Right ventricle myocardium inferior (tissue), 1 donor: Measurements from ENCODE around the gene SARNP. TPM values are rescaled to one million over a fixed set of nuclear protein-coding genes. Genes with fewer than 3 reads are reported as not detected.
A peak's percentile ranks its signal among the peaks of the same experiment; 100 is the strongest.

Experiments used
- ATAC-seq: fragments of 200-7000 bp; cut with Tn5 transposase; one replicate; pipeline ENCODE4 v1.9.1; 2020; ENCODE audit warnings: mild to moderate bottlenecking, moderate library complexity
- DNase-seq: peaks from one replicate; pipeline ENCODE4 v3.0.0; 2021; ENCODE audit errors: missing footprints
- intact Hi-C: fragments of 100-400 bp; cut with DNase I; formaldehyde crosslinking; loops from one replicate; pipeline ENCODE4 v1.11.0; 2022
- total RNA-seq: library from RNA; stranded (reverse); fragmentation: NEBNext Ultra II Directional; extraction: Animal tissue kit (Norgen Biotek cat#: 25700); gene quantifications from one replicate; pipeline ENCODE4 v1.2.1, GENCODE V29; 2021
- donor health status: DM: no; HTN: yes; CAD: no; lungs with severe emphysema.

Gene SARNP
- total RNA-seq, 1 donor from 2014 or later, result 50.2 TPM

- peak; percentile 65 for ATAC-seq
- no peak for DNase-seq
These were observed 97.4 kb downstream of the SARNP start, which contains the start of gene RDH5 for GRCh38 chr12:55720071-55720564. TSS of gene RDH5 (plus strand) at chr12:55720393. CDS start at chr12:55721185, 792 bp downstream.

GRCh38 chr12:55719371-55719770 is 98.2 kb downstream of the SARNP start:
- intact Hi-C loops, result no loop called here
- ATAC-seq (no peak), DNase-seq (no peak)

More at GRCh38 chr12:55720071-55720564, 97.4 kb downstream of the SARNP start, which contains the start of gene RDH5:
- intact Hi-C loops, result loop anchor here (2.0 to 5.0 kb wide), 2 partner anchors 13 to 38 kb away; partner anchors contain the start of gene ITGA7

DNA sequence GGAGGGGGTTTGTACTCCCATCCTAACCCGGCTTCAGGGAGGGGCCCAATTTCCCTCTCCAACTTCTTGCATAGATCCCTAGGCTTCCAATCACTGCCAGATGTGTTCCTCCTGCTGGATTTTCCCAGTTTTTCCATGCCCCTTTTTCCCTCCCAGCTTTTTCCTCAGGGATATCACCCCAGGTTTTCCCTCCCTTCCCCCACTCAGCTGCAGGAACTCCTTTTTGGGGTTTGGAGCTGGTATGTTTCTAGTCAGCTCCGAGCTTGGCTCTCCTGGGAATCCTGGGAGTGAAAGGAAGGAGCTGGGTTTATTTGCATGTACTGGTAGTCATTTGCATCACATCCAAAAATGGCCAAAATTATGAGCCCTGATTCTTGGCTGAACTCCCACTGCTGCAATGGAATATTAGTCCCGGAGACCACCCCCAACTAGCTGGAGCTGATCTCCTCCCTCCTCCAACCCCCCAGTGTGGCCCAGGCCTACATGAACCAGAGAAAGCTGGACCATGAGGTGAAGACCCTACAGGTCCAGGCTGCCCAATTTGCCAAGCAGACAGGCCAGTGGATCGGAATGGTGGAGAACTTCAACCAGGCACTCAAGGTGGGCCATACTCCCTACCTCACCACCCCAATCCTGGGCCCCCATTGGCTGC is 98.8 kb downstream of the SARNP start:
- no peak for DNase-seq
- ATAC-seq, result no peak
- intact Hi-C loops, result no loop called here

DNA sequence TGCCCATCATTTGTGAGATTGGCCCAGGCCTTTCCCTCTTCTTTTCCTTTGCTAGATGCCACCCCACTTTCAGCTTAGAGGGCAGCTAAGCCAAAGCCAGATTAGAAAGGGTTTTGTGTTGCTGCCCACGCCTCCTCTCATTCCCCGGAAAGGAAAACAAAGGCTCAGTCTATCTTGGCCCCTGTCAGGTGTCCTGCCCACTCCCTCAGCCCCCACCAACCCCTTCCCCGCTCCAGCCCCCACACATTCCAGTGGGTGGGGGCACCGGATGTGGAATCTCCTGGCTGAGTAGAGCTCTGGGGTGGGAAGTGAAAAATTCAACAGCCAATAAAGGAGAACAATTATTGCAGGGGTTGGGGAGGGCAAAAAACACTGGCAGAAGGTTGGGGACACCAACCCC is 99.5 kb downstream of the SARNP start:
- intact Hi-C loops, result no loop called here
- DNase-seq, result no peak

GRCh38 chr12:55717011-55718007 is 100.2 kb downstream of the SARNP start:
- intact Hi-C loops, result no loop called here
- no peak for ATAC-seq
- DNase-seq, result no peak

More for the DNA sequence above, 99.5 kb downstream of the SARNP start:
- ATAC-seq, result no peak

GRCh38 chr12:55716582-55716957 is 101.0 kb downstream of the SARNP start:
- intact Hi-C loops, result no loop called here
- ATAC-seq, result no peak
- DNase-seq, result no peak

DNA sequence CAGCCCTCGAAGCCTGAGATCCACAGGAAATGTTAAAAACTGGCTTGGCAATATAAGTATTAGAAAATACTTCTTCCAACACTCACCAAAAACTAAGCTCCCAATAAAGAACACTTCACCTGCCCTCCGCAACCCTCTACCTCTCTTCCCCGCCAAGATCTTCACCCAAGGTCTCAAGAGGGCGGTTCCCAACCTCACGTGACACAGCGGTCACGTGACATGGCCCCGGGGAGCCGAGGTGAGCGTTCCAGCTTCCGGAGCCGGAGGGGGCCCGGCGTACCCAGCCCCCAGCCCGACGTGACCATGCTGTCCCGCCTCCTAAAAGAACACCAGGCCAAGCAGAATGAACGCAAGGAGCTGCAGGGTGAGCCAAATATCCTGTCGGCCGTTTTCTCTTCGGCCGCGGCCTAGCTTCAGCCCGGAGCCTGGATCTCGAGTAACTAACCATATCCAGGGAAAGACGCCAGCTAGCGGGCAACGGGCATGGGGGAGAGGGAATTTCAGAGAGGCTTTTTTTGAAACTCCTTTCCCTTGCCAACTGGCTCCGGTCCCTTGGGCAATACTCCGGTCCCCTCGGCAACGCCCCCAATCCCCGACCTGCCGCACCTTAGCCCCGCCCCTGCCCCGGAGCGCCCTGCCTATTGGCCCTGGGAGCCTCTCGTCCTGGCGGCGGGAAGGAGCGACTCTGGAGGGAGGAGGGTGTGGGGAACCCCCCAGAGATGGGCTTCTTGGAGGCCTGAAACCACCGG is 101.5 kb downstream of the SARNP start, which contains the start of gene BLOC1S1:
BLOC1S1 (plus strand) TSS at position 214 of the 749 bp plus-strand sequence; CDS start at position 220, 6 bp downstream.
- intact Hi-C loops, result no loop called here
- DNase-seq (peak; percentile 95), ATAC-seq (peak; percentile 67)

DNA sequence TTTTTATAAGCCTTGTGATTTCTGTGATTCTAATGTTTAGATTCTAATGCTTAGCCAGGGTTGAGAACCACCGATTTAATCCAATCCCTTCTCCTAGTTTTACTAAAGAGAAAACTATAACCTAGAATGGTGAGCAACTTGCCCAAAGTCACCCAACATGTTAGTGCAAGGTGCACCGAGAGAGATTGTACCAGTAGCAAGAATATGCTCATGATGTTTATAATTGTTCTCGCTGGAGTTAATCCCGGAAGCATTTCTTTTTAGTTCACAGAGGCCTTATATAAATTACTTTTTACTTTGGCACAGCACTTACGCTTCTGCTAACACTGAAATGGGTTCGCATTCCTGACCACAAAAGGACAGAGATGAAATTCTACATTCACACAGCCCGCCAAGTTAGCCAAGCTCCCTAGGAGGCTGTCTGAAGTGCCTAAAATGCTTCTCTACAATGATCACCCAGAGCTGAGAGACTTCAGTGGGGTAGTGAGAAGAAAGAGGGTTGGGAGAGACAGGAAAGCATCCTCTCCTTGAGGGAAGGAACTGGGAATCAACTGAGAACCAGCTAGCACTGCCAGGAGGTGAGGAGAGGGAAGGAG is 102.3 kb downstream of the SARNP start:
- ATAC-seq (no peak), DNase-seq (no peak)
- intact Hi-C loops, result no loop called here

DNA sequence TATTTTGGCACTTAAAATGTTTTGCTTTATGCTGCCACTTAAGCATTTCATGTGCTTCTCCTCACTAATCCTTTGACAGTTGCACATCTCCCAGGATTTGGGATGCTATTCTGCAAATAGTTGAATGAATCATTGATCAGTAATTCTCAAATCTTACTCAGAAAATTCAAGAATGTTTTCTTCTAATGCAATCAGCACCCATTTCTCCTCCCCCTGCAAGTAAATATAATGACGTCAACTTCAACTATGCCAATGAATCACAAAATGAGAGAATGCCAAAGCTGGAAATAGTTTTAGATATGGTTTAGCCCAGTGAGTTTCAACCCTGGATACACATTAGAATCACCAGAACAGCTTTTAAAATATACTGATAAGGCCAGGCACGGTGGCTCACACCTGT is 103.8 kb downstream of the SARNP start:
- intact Hi-C loops, result no loop called here
- no peak for DNase-seq
- no peak for ATAC-seq

GRCh38 chr12:55712700-55713415 is 104.7 kb downstream of the SARNP start:
- DNase-seq (no peak), ATAC-seq (peak; percentile 12)
- intact Hi-C loops, result no loop called here

- no peak for DNase-seq
- ATAC-seq, result peak; percentile 61
- intact Hi-C loops, result no loop called here
These were observed 105.6 kb downstream of the SARNP start for GRCh38 chr12:55711786-55712553.

- DNase-seq (peak; percentile 64), ATAC-seq (peak; percentile 47)
- intact Hi-C loops, result loop anchor here (5.0 kb wide), 1 partner anchor 46 kb away; no protein-coding TSS in a partner anchor
These were observed 108.8 kb downstream of the SARNP start for GRCh38 chr12:55708695-55709233.

DNA sequence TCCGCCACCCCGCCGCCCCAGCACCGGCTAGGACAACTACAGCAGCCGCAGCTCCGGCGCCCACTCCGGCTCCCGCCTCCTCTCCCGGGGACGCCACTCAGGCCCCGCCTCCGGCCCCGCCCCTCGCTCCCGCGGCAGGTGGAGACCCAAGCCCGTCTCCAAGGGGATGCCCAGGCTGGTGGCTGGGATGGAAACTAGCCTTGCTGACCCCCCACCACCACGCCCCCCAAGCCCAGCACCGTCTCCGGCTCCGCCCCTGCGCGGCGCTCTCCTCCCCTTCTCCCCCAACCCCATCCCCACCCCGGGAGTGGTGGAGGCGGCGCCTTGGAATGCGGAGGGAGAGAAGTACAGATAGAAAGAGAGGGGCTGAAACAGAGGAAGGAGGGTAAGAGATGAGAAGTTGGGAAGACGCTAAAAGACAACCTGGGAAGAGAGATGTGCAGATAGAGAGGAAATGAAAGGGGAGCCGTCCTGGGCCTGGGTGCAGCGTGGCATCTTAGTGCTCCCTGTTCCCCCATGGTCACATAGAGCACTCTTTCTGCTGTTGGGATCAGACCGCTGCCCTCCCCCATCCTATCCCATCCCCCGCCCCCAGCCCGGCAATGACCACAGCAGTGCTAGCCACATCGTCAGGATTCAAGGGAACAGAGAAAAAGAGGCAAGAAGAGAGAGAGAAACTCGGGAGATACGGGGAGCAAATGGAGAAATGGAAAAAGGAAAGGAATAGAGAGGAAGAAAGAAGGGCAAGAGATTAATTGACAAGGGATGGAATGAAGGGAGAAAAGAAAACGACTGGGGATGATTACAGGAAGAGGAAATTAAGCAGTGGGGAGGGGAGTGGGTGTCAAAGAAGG is 109.5 kb downstream of the SARNP start, which contains the start of gene ITGA7:
ITGA7 (minus strand) TSS at position 64 of the 854 bp plus-strand sequence. CDS start 222 bp downstream, outside the sequence.
- intact Hi-C loops, result loop anchor here (2.0 to 5.0 kb wide), 2 partner anchors 13 to 46 kb away; partner anchors contain the start of gene RDH5
- DNase-seq (peak; percentile 87), ATAC-seq (peak; percentile 55)
